Mesenchymal stem cell (in vitro differentiated cells and primary cell): ENCODE measurements around the gene GALNT18.

Experiments used
- DNase-seq: peaks from one replicate; pipeline ENCODE4 v3.0.0-alpha.2; 2013
- H2AFZ ChIP-seq: one replicate; pipeline ENCODE4 v1.6.1; 2013; ENCODE audit warnings: low read depth, mild to moderate bottlenecking, control low read depth, inconsistent platforms, low read length, moderate library complexity
- H2AK5ac ChIP-seq: 2 replicates; pipeline ENCODE4 v1.6.1; 2013; ENCODE audit warnings: low read length, moderate library complexity, mild to moderate bottlenecking, inconsistent platforms; ENCODE audit not compliant: severe bottlenecking
- H2BK120ac ChIP-seq: one replicate; pipeline ENCODE4 v1.6.1; 2013; ENCODE audit warnings: low read depth, mild to moderate bottlenecking, inconsistent platforms, low read length, moderate library complexity
- H2BK12ac ChIP-seq, 2 experiments: one replicate each; pipeline ENCODE4 v1.6.1; 2013; ENCODE audit warnings: inconsistent platforms in 2 of 2, low read length in 2 of 2, mild to moderate bottlenecking in 2 of 2, moderate library complexity in 2 of 2, control low read depth in 1 of 2
- H2BK15ac ChIP-seq: one replicate; pipeline ENCODE4 v1.6.1; 2013; ENCODE audit warnings: mild to moderate bottlenecking, low read depth, inconsistent platforms; ENCODE audit not compliant: poor library complexity, severe bottlenecking
- H2BK5ac ChIP-seq: 2 replicates; pipeline ENCODE4 v1.6.1; 2013; ENCODE audit warnings: low read depth, mild to moderate bottlenecking, low read length, control low read depth, inconsistent platforms; ENCODE audit not compliant: poor library complexity, severe bottlenecking
- H3K14ac ChIP-seq, 2 experiments: one replicate each; pipeline ENCODE4 v1.6.1; 2013; ENCODE audit warnings: inconsistent platforms in 2 of 2, low read length in 2 of 2, control low read depth in 1 of 2, mild to moderate bottlenecking in 1 of 2, moderate library complexity in 1 of 2
- H3K18ac ChIP-seq, 2 experiments: one replicate each; pipeline ENCODE4 v1.6.1; 2013; ENCODE audit warnings: inconsistent platforms in 2 of 2, low read length in 2 of 2, control low read depth in 1 of 2, low read depth in 1 of 2, mild to moderate bottlenecking in 1 of 2
- H3K23ac ChIP-seq, 2 experiments: one replicate each; pipeline ENCODE4 v1.6.1; 2013; ENCODE audit warnings: inconsistent platforms in 2 of 2, low read length in 2 of 2, mild to moderate bottlenecking in 2 of 2, moderate library complexity in 2 of 2, control low read depth in 1 of 2
- H3K27ac ChIP-seq: 2 replicates; pipeline ENCODE4 v1.5.1; 2013; ENCODE audit warnings: mild to moderate bottlenecking, moderate library complexity, low read length, control low read depth, inconsistent platforms; ENCODE audit not compliant: poor library complexity, severe bottlenecking
- H3K27me3 ChIP-seq, 2 experiments: 2 replicates each; pipeline versions ENCODE4 v1.6.1 to v1.7.0; 2013; ENCODE audit warnings: low read length in 2 of 2, mild to moderate bottlenecking in 2 of 2, moderate library complexity in 2 of 2, control low read depth in 1 of 2, inconsistent platforms in 1 of 2; ENCODE audit not compliant: control insufficient read depth in 1 of 2, insufficient read depth in 1 of 2
- H3K36me3 ChIP-seq, 2 experiments: 2 replicates each; pipeline versions ENCODE4 v1.6.1 to v1.7.0; 2013; ENCODE audit warnings: low read length in 2 of 2, control low read depth in 1 of 2, inconsistent platforms in 1 of 2, low read depth in 1 of 2, mild to moderate bottlenecking in 1 of 2; ENCODE audit not compliant: insufficient read depth in 2 of 2, control insufficient read depth in 1 of 2
- H3K4ac ChIP-seq, 2 experiments: one replicate each; pipeline ENCODE4 v1.6.1; 2013; ENCODE audit warnings: inconsistent platforms in 2 of 2, low read length in 2 of 2, mild to moderate bottlenecking in 2 of 2, moderate library complexity in 2 of 2, control low read depth in 1 of 2, low read depth in 1 of 2
- H3K4me1 ChIP-seq: 2 replicates; pipeline ENCODE4 v1.6.1; 2013; ENCODE audit warnings: low read depth, low read length, control low read depth; ENCODE audit not compliant: control insufficient read depth, insufficient read depth
- H3K4me2 ChIP-seq: 2 replicates; pipeline ENCODE4 v1.6.1; 2013; ENCODE audit warnings: low read length, mild to moderate bottlenecking, inconsistent platforms; ENCODE audit not compliant: poor library complexity, severe bottlenecking
- H3K4me3 ChIP-seq, 2 experiments: 2 replicates each; pipeline versions ENCODE4 v1.5.1 to v1.7.0; 2013; ENCODE audit warnings: low read length in 2 of 2, mild to moderate bottlenecking in 2 of 2, control low read depth in 1 of 2, low read depth in 1 of 2; ENCODE audit not compliant: insufficient read depth in 1 of 2
- H3K79me1 ChIP-seq: replicated peaks from 2 replicates; pipeline ENCODE4 v1.6.1; 2013; ENCODE audit warnings: mild to moderate bottlenecking, control low read depth, low read length, inconsistent platforms; ENCODE audit not compliant: poor library complexity, severe bottlenecking
- H3K9ac ChIP-seq: 2 replicates; pipeline ENCODE4 v1.7.0; 2013; ENCODE audit warnings: mild to moderate bottlenecking, low read length, moderate library complexity
- H3K9me3 ChIP-seq: 2 replicates; pipeline ENCODE4 v1.7.0; 2013; ENCODE audit warnings: mild to moderate bottlenecking, low read length; ENCODE audit not compliant: control insufficient read depth
- H4K8ac ChIP-seq: one replicate; pipeline ENCODE4 v1.6.1; 2013; ENCODE audit warnings: inconsistent platforms, mild to moderate bottlenecking, low read length, moderate library complexity
- H4K91ac ChIP-seq: one replicate; pipeline ENCODE4 v1.6.1; 2013; ENCODE audit warnings: mild to moderate bottlenecking, low read length, inconsistent platforms
- WGBS: methylation state at CpG from one replicate; pipeline ENCODE4 v1.1.7; 2013; ENCODE audit warnings: mixed read lengths; 5-methylcytosine and 5-hydroxymethylcytosine counted together

GALNT18 gene

DNA sequence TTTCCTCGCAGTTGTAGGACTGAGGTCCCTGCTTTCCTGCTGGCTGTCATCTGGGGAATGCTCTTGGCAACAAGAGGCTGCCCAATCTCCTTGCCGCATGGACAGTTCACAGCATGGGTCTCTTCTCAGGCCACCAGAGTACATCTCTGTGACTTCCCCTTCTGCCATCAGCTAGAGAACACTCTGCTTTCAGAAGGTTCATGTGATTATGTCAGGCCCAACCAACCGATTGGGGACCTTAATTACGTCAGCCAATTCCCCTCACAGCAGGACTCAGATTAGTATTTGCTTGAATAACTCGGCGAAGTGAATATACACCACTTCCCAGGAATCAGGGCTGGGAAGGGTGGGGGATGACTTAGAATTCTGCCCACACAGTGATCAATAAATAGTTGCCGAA lies 206.8 kb downstream of the GALNT18 start:
- peaks cover 0 to 36% of the 10 kb centered on the region in 2 experiments for H3K27me3 ChIP-seq
- no peak overlapping the region for H4K8ac ChIP-seq
- no peak overlapping the region for H3K23ac ChIP-seq
- no peak overlapping the region for H2AFZ ChIP-seq
- H2BK12ac ChIP-seq: no peak overlapping the region
- no peak overlapping the region for H2AK5ac ChIP-seq
- H3K4ac ChIP-seq: no peak overlapping the region
- 90% methylated on average over 7 of the region's 7 CpGs for WGBS
- no peaks in the 10 kb centered on the region for H3K9me3 ChIP-seq
- no peak overlapping the region for H2BK5ac ChIP-seq
- no peak overlapping the region for H3K4me3 ChIP-seq
- no peak overlapping the region for H4K91ac ChIP-seq
- H2BK15ac ChIP-seq: no peak overlapping the region
- no peak overlapping the region for H2BK120ac ChIP-seq
- no peak for DNase-seq
- H3K18ac ChIP-seq: no peak overlapping the region
- H3K36me3 ChIP-seq: no peaks in the 10 kb centered on the region
- peaks cover 11% of the 10 kb centered on the region for H3K4me1 ChIP-seq
- no peak overlapping the region for H3K14ac ChIP-seq
- H3K79me1 ChIP-seq: no peaks in the 10 kb centered on the region
- H3K4me2 ChIP-seq: no peak overlapping the region
- no peak overlapping the region for H3K27ac ChIP-seq
- no peak overlapping the region for H3K9ac ChIP-seq

GRCh38 chr11:11413776-11414175 lies 208.0 kb downstream of the GALNT18 start:
- no peak overlapping the region for H2BK120ac ChIP-seq
- H3K27ac ChIP-seq: no peak overlapping the region
- H4K91ac ChIP-seq: no peak overlapping the region
- peaks cover 0 to 49% of the 10 kb centered on the region in 2 experiments for H3K27me3 ChIP-seq
- no peak overlapping the region for H3K9ac ChIP-seq
- H3K4me2 ChIP-seq: no peak overlapping the region
- H3K18ac ChIP-seq: no peak overlapping the region
- peaks cover 11% of the 10 kb centered on the region for H3K4me1 ChIP-seq
- DNase-seq: no peak
- H3K4me3 ChIP-seq: no peak overlapping the region
- no peak overlapping the region for H2AFZ ChIP-seq
- H3K79me1 ChIP-seq: no peaks in the 10 kb centered on the region
- no peak overlapping the region for H4K8ac ChIP-seq
- H3K23ac ChIP-seq: no peak overlapping the region
- WGBS: 95% methylated on average over 6 of the region's 6 CpGs
- H2AK5ac ChIP-seq: no peak overlapping the region
- no peak overlapping the region for H3K4ac ChIP-seq
- H3K14ac ChIP-seq: no peak overlapping the region
- no peaks in the 10 kb centered on the region for H3K36me3 ChIP-seq
- no peaks in the 10 kb centered on the region for H3K9me3 ChIP-seq
- no peak overlapping the region for H2BK5ac ChIP-seq
- no peak overlapping the region for H2BK12ac ChIP-seq
- H2BK15ac ChIP-seq: no peak overlapping the region

DNA sequence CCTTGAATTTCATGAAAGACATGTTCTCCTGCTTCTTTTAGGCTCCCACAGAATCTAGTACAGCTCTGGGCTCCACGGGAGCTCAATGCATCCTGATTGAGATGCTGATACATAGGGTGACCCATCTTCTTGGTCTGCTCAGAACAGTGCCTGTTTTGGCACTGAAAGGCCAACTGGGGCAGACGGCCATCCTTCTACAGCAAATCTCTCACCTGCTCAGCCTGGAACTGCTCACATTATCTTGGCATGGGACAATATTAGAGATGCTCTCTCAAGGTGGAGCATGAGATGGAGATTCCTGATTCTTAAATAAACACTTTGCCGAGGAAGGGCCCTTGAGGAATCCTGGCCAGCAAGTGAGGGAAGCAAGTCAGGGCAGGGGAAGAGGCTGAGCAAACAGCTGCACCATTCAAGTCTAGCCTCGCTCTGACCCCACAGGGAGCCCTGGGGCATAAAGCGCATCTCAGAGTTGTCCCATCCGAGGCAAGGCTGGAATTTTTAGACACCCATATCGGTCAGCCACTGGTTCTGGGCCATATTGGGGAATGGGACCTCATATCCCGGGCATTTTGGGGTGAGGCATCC lies 210.3 kb downstream of the GALNT18 start:
- Histone ChIP-seq H3K18ac (no peak overlapping the region), H2BK15ac (no peak overlapping the region), H2AK5ac (no peak overlapping the region), H3K4me1 (peaks cover 6% of the 10 kb centered on the region), H3K4ac (no peak overlapping the region), H3K4me2 (no peak overlapping the region), H3K79me1 (no peaks in the 10 kb centered on the region), H3K23ac (no peak overlapping the region), H3K27ac (no peak overlapping the region), H3K4me3 (no peak overlapping the region), H4K8ac (no peak overlapping the region), H3K14ac (no peak overlapping the region), H3K27me3 (peaks cover 0 to 61% of the 10 kb centered on the region in 2 experiments), H2BK12ac (no peak overlapping the region), H2BK5ac (no peak overlapping the region), H2AFZ (no peak overlapping the region), H3K36me3 (no peaks in the 10 kb centered on the region), H3K9ac (no peak overlapping the region), H3K9me3 (no peaks in the 10 kb centered on the region), H4K91ac (no peak overlapping the region), H2BK120ac (no peak overlapping the region)
- 92% methylated on average over 8 of the region's 8 CpGs for WGBS
- DNase-seq: no peak

DNA sequence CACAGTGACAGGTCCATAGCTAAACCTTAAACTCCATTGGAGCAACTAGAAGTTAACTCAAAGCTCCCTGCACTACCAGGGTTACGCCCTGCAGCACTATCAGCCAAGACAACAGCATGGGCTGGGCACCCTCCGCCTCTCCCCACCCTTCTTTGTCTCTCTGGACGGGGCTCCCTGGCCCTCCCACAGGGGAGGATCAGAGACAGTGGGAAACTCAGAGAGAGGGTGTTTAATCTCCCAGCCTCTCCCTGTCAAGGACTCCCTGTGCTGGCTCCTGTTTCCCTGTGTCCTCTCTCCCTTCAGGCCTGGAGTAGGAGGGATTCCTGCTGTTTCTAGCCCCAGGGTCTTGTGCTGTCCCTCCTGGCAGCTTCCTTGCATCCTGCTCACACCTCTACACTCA lies 211.9 kb downstream of the GALNT18 start:
- no peaks in the 10 kb centered on the region for H3K79me1 ChIP-seq
- peaks cover 1% of the 10 kb centered on the region for H3K4me1 ChIP-seq
- H3K23ac ChIP-seq: no peak overlapping the region
- no peak for DNase-seq
- H2BK12ac ChIP-seq: no peak overlapping the region
- no peak overlapping the region for H3K4me2 ChIP-seq
- H3K9ac ChIP-seq: no peak overlapping the region
- no peak overlapping the region for H3K4me3 ChIP-seq
- no peaks in the 10 kb centered on the region for H3K9me3 ChIP-seq
- H3K18ac ChIP-seq: no peak overlapping the region
- no peak overlapping the region for H4K91ac ChIP-seq
- no peak overlapping the region for H2AK5ac ChIP-seq
- no peak overlapping the region for H3K27ac ChIP-seq
- 74% methylated on average over 3 of the region's 3 CpGs for WGBS
- no peak overlapping the region for H4K8ac ChIP-seq
- no peak overlapping the region for H2BK5ac ChIP-seq
- H3K4ac ChIP-seq: no peak overlapping the region
- no peak overlapping the region for H3K14ac ChIP-seq
- no peak overlapping the region for H2BK15ac ChIP-seq
- no peaks in the 10 kb centered on the region for H3K36me3 ChIP-seq
- H3K27me3 ChIP-seq: peaks cover 0 to 72% of the 10 kb centered on the region in 2 experiments
- no peak overlapping the region for H2BK120ac ChIP-seq
- no peak overlapping the region for H2AFZ ChIP-seq
